RWPE2 (cell line): ENCODE data around the gene BPIFA1.

ENCODE experiments used
- ATAC-seq: fragments of 200-7000 bp; cut with Tn5 transposase; 3 replicates; pipeline ENCODE4 v1.9.1; 2021; ENCODE audit warnings: low read depth
- DNase-seq: peaks from one replicate; pipeline ENCODE4 v3.0.0-alpha.2; 2020; ENCODE audit warnings: low spot score
- H3K27ac ChIP-seq: fragments of 450-650 bp; 2 replicates; pipeline ENCODE4 v1.5.1; 2017; ENCODE audit warnings: mild to moderate bottlenecking; ENCODE audit not compliant: poor library complexity, severe bottlenecking
- H3K27me3 ChIP-seq: fragments of 250-450 bp; sonication (Bioruptor Pico); 2 replicates; pipeline ENCODE4 v1.5.1; 2021; ENCODE audit warnings: mild to moderate bottlenecking, moderate library complexity; ENCODE audit not compliant: insufficient read depth, poor library complexity, severe bottlenecking
- H3K36me3 ChIP-seq: fragments of 250-450 bp; sonication (Bioruptor Pico); 2 replicates; pipeline ENCODE4 v1.5.1; 2020; ENCODE audit warnings: low read depth, mild to moderate bottlenecking, moderate library complexity
- H3K4me1 ChIP-seq: fragments of 250-450 bp; sonication (Bioruptor Pico); 2 replicates; pipeline ENCODE4 v1.5.1; 2021; ENCODE audit warnings: mild to moderate bottlenecking, moderate library complexity; ENCODE audit not compliant: insufficient read depth, poor library complexity, severe bottlenecking
- H3K4me3 ChIP-seq: fragments of 250-450 bp; sonication (Bioruptor Pico); 2 replicates; pipeline ENCODE4 v1.5.1; 2021; ENCODE audit warnings: mild to moderate bottlenecking, moderate library complexity; ENCODE audit not compliant: severe bottlenecking
- H3K9me3 ChIP-seq: fragments of 250-450 bp; sonication (Bioruptor Pico); 2 replicates; pipeline ENCODE4 v1.5.1; 2021; ENCODE audit warnings: mild to moderate bottlenecking, moderate library complexity; ENCODE audit not compliant: severe bottlenecking
- CTCF ChIP-seq: fragments of 450-650 bp; IDR thresholded peaks from one replicate; pipeline ENCODE4 v1.5.1; 2017; ENCODE audit warnings: mild to moderate bottlenecking, moderate library complexity; ENCODE audit not compliant: poor library complexity, severe bottlenecking

Gene BPIFA1

GRCh38 chr20:33237989-33238388, 2.2 kb downstream of the BPIFA1 start:
- ATAC-seq (no peak), DNase-seq (peak; percentile 59)
- no peaks in the 10 kb centered on the region for H3K36me3 ChIP-seq
- no peaks in the 10 kb centered on the region for H3K4me1 ChIP-seq
- H3K4me3 ChIP-seq: no peak overlapping the region
- no peak for TF ChIP-seq CTCF
- peaks cover 28% of the 10 kb centered on the region for H3K27me3 ChIP-seq
- no peak overlapping the region for H3K27ac ChIP-seq
- no peaks in the 10 kb centered on the region for H3K9me3 ChIP-seq

- H3K27me3 ChIP-seq: peaks cover 19% of the 10 kb centered on the region
- DNase-seq (peak; percentile 44), ATAC-seq (no peak; the same call in 2 of the 3 replicates)
- H3K36me3 ChIP-seq: no peaks in the 10 kb centered on the region
- no peak for TF ChIP-seq CTCF
- H3K4me1 ChIP-seq: no peaks in the 10 kb centered on the region
- no peaks in the 10 kb centered on the region for H3K9me3 ChIP-seq
- H3K4me3 ChIP-seq: no peak overlapping the region
- no peak overlapping the region for H3K27ac ChIP-seq
These were observed 3.6 kb downstream of the BPIFA1 start for GRCh38 chr20:33239418-33239817.

GRCh38 chr20:33239979-33240736, 4.4 kb downstream of the BPIFA1 start:
- Histone ChIP-seq H3K27ac (no peak overlapping the region), H3K36me3 (no peaks in the 10 kb centered on the region), H3K27me3 (peaks cover 18% of the 10 kb centered on the region), H3K4me1 (no peaks in the 10 kb centered on the region), H3K4me3 (no peak overlapping the region), H3K9me3 (no peaks in the 10 kb centered on the region)
- DNase-seq: peak; percentile 47
- ATAC-seq: no peak
- no peak for TF ChIP-seq CTCF

DNA sequence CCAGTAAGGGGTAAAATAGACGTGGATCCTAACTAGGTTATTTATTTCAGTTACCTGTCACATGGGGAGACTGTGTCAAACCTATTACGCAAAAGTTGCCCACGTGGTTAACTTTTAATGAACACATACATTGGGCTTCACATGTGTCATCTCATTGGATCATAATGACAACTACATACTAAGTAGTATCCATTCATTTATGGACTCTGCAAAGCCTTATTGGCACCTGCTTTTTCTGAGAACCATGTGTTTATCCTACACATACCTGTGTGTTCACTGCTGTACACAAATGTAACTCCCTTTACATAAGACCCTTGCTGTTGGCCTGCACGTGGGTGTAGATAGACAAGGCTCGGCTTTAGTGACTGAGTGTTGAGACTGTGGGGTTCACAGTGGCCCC, 5.1 kb downstream of the BPIFA1 start:
- no peaks in the 10 kb centered on the region for H3K4me1 ChIP-seq
- ATAC-seq: no peak
- no peak overlapping the region for H3K4me3 ChIP-seq
- peak; percentile 42 for DNase-seq
- H3K27ac ChIP-seq: no peak overlapping the region
- H3K27me3 ChIP-seq: peaks cover 12% of the 10 kb centered on the region
- no peaks in the 10 kb centered on the region for H3K36me3 ChIP-seq
- TF ChIP-seq CTCF: no peak
- H3K9me3 ChIP-seq: no peaks in the 10 kb centered on the region
